ENCODE measurements around the gene RHBDD3. TPM values are rescaled to one million over a fixed set of nuclear protein-coding genes. Genes with fewer than 3 reads are reported as not detected.
A peak's percentile ranks its signal among the peaks of the same experiment; 100 is the strongest.

RHBDD3 gene
- total RNA-seq, 2 donors from 2014 or later, result 19.6 to 29.5 TPM

GRCh38 chr22:29288837-29289236, 21.1 kb upstream of the RHBDD3 start:
- no peak for DNase-seq (ENCODE audit: low spot score in 2 of 2)
- H3K9me3 Mint-ChIP-seq, result no peaks in the 10 kb centered on the region
- no peak for ATAC-seq
- H3K27ac Mint-ChIP-seq, result peak overlapping the region in 1 of 2 donors; percentile 65
- H3K36me3 Mint-ChIP-seq, result peaks cover 6 to 48% of the 10 kb centered on the region in 2 donors

GRCh38 chr22:29284196-29284595, 16.4 kb upstream of the RHBDD3 start:
- ATAC-seq, result no peak
- Mint-ChIP-seq H3K9me3 (no peaks in the 10 kb centered on the region), H3K36me3 (peaks cover 6 to 47% of the 10 kb centered on the region in 2 donors), H3K27ac (peak overlapping the region in 1 of 2 donors; percentile 50)
- DNase-seq (ENCODE audit: low spot score in 2 of 2), result no peak

- Mint-ChIP-seq H3K36me3 (peaks cover 34 to 75% of the 10 kb centered on the region in 2 donors), H3K9me3 (no peaks in the 10 kb centered on the region), H3K27ac (peak overlapping the region in 1 of 2 donors; percentile 44)
- ATAC-seq (no peak), DNase-seq (ENCODE audit: low spot score in 2 of 2) (no peak)
Observed at GRCh38 chr22:29277927-29278326, 10.1 kb upstream of the RHBDD3 start.

- no peak for DNase-seq (ENCODE audit: low spot score in 2 of 2)
- H3K36me3 Mint-ChIP-seq, result peaks cover 44 to 88% of the 10 kb centered on the region in 2 donors
Observed at GRCh38 chr22:29275819-29276565, 8.2 kb upstream of the RHBDD3 start.

GRCh38 chr22:29275167-29275566, 7.4 kb upstream of the RHBDD3 start:
- DNase-seq (ENCODE audit: low spot score in 2 of 2) (no peak), ATAC-seq (no peak)
- peaks cover 49 to 90% of the 10 kb centered on the region in 2 donors for H3K36me3 Mint-ChIP-seq
- H3K27ac Mint-ChIP-seq, result peak overlapping the region in 1 of 2 donors; percentile 39
- no peaks in the 10 kb centered on the region for H3K9me3 Mint-ChIP-seq

More at GRCh38 chr22:29275819-29276565, 8.2 kb upstream of the RHBDD3 start:
- peak overlapping the region in 1 of 2 donors; percentile 79 for H3K27ac Mint-ChIP-seq
- no peaks in the 10 kb centered on the region for H3K9me3 Mint-ChIP-seq
- ATAC-seq, result no peak

- no peak for DNase-seq (ENCODE audit: low spot score in 2 of 2)
- no peak for ATAC-seq
- Mint-ChIP-seq H3K9me3 (no peaks in the 10 kb centered on the region), H3K27ac (no peak overlapping the region), H3K36me3 (peaks cover 51 to 94% of the 10 kb centered on the region in 2 donors)
Observed at GRCh38 chr22:29272624-29273023, 4.8 kb upstream of the RHBDD3 start.

- no peak for ATAC-seq
- H3K36me3 Mint-ChIP-seq, result peaks cover 56 to 91% of the 10 kb centered on the region in 2 donors
- no peak for DNase-seq (ENCODE audit: low spot score in 2 of 2)
- no peaks in the 10 kb centered on the region for H3K9me3 Mint-ChIP-seq
- H3K27ac Mint-ChIP-seq, result peak overlapping the region; percentile 99
Observed at GRCh38 chr22:29270475-29271271, 2.9 kb upstream of the RHBDD3 start.

- H3K9me3 Mint-ChIP-seq, result no peaks in the 10 kb centered on the region
- peak overlapping the region; percentile 99 for H3K27ac Mint-ChIP-seq
- DNase-seq (ENCODE audit: low spot score in 2 of 2) (no peak), ATAC-seq (no peak)
- H3K36me3 Mint-ChIP-seq, result peaks cover 56 to 83% of the 10 kb centered on the region in 2 donors
Observed at GRCh38 chr22:29269731-29270474, 2.1 kb upstream of the RHBDD3 start.

GRCh38 chr22:29269230-29269604, 1.4 kb upstream of the RHBDD3 start:
- Mint-ChIP-seq H3K36me3 (peaks cover 56 to 77% of the 10 kb centered on the region in 2 donors), H3K9me3 (no peaks in the 10 kb centered on the region), H3K27ac (peak overlapping the region; percentile 99)
- no peak for DNase-seq (ENCODE audit: low spot score in 2 of 2)
- no peak for ATAC-seq

- DNase-seq (ENCODE audit: low spot score in 2 of 2), result peak in 1 of 2 donors; percentile 46
- peak; percentile 16 to 39 for ATAC-seq
- H3K27ac Mint-ChIP-seq, result peak overlapping the region; percentile 99
- peaks cover 55 to 71% of the 10 kb centered on the region in 2 donors for H3K36me3 Mint-ChIP-seq
- no peaks in the 10 kb centered on the region for H3K9me3 Mint-ChIP-seq
Observed at GRCh38 chr22:29268511-29269229, 889 bp upstream of the RHBDD3 start.

GRCh38 chr22:29267462-29267857, 321 bp downstream of the RHBDD3 start:
- ATAC-seq (no peak), DNase-seq (ENCODE audit: low spot score in 2 of 2) (no peak)
- Mint-ChIP-seq H3K9me3 (no peaks in the 10 kb centered on the region), H3K36me3 (peaks cover 48 to 59% of the 10 kb centered on the region in 2 donors), H3K27ac (peak overlapping the region; percentile 97 to 99)

- Mint-ChIP-seq H3K27ac (peak overlapping the region; percentile 97 to 99), H3K36me3 (peaks cover 42 to 53% of the 10 kb centered on the region in 2 donors), H3K9me3 (no peaks in the 10 kb centered on the region)
- ATAC-seq (no peak), DNase-seq (ENCODE audit: low spot score in 2 of 2) (no peak)
Observed at GRCh38 chr22:29266564-29267461, 968 bp downstream of the RHBDD3 start.

- H3K27ac Mint-ChIP-seq, result peak overlapping the region in 1 of 2 donors; percentile 97
- H3K9me3 Mint-ChIP-seq, result no peaks in the 10 kb centered on the region
- peaks cover 38 to 45% of the 10 kb centered on the region in 2 donors for H3K36me3 Mint-ChIP-seq
- ATAC-seq (no peak), DNase-seq (ENCODE audit: low spot score in 2 of 2) (no peak)
Observed at GRCh38 chr22:29265929-29266328, 1.9 kb downstream of the RHBDD3 start.

GRCh38 chr22:29265305-29265704, 2.5 kb downstream of the RHBDD3 start:
- H3K9me3 Mint-ChIP-seq, result no peaks in the 10 kb centered on the region
- DNase-seq (ENCODE audit: low spot score in 2 of 2) (no peak), ATAC-seq (no peak)
- H3K36me3 Mint-ChIP-seq, result peaks cover 32 to 39% of the 10 kb centered on the region in 2 donors
- no peak overlapping the region for H3K27ac Mint-ChIP-seq

GRCh38 chr22:29263791-29264276, 3.9 kb downstream of the RHBDD3 start:
- Mint-ChIP-seq H3K36me3 (peaks cover 22 to 24% of the 10 kb centered on the region in 2 donors), H3K9me3 (no peaks in the 10 kb centered on the region), H3K27ac (peak overlapping the region in 1 of 2 donors; percentile 22)
- no peak for ATAC-seq
- peak in 1 of 2 donors; percentile 50 for DNase-seq (ENCODE audit: low spot score in 2 of 2)

Measured in activated naive CD4-positive, alpha-beta T cell treated with anti-CD3 and anti-CD28 coated beads, Interleukin-2, amount 50 U/mL, for 72 hours (primary cell).